Measurements from ENCODE around the gene SERPINB10. TPM values are rescaled to one million over a fixed set of nuclear protein-coding genes. Genes with fewer than 3 reads are reported as not detected.
"Not testable (repeated sequence)": the region's sequence is repeated elsewhere in the genome, so short reads cannot be mapped to it uniquely, and the experiment has no call there.

The SERPINB10 gene
- total and polyA plus RNA-seq, 12 donors = 0.06 TPM; not detected in 11

- H3K4me1 ChIP-seq (replicated peaks in 1 of 2) = peaks cover 5 to 12% of the 10 kb centered on the region in 2 donors
- intact Hi-C loops (cut with DNase I) = no loop called here
Observed at GRCh38 chr18:63936156-63936931, 28.6 kb downstream of the SERPINB10 start.

GRCh38 chr18:63936932-63937393, 29.2 kb downstream of the SERPINB10 start:
- Histone ChIP-seq H3K27me3 (peaks cover 22% of the 10 kb centered on the region), H3K36me3 (replicated peaks in 1 of 2) (no peaks in the 10 kb centered on the region), H3K4me3 (peak overlapping the region in 1 of 4 donors; percentile 46), H3K9me3 (replicated peaks in 1 of 3) (no peaks in the 10 kb centered on the region), H3K4me1 (replicated peaks in 1 of 2) (peaks cover 5 to 12% of the 10 kb centered on the region in 2 donors), H3K27ac (no peak overlapping the region)
- intact Hi-C loops (cut with DNase I) = no loop called here
- no peak for TF ChIP-seq POLR2A (IDR thresholded peaks at IDR 0.05)
- no peak for TF ChIP-seq CTCF (IDR thresholded peaks at IDR 0.05)
- 29 to 55% (median 35%) methylated on average over 11 to 19 of the region's 19 CpGs for WGBS, 4 donors
- DNase-seq = no peak

More at GRCh38 chr18:63936156-63936931, 28.6 kb downstream of the SERPINB10 start:
- Histone ChIP-seq H3K27ac (no peak overlapping the region), H3K27me3 (peaks cover 22% of the 10 kb centered on the region), H3K9me3 (replicated peaks in 1 of 3) (no peaks in the 10 kb centered on the region), H3K36me3 (replicated peaks in 1 of 2) (no peaks in the 10 kb centered on the region), H3K4me3 (peak overlapping the region in 1 of 4 donors; percentile 46)
- TF ChIP-seq POLR2A (IDR thresholded peaks at IDR 0.05) = no peak
- peak; percentile 35 to 69 (median 56) for TF ChIP-seq CTCF (IDR thresholded peaks at IDR 0.05)
- 2 to 5% (median 3%) methylated on average over 15 to 54 of the region's 54 CpGs for WGBS, 4 donors
- DNase-seq = peak; percentile 65 to 88 (median 75)

GRCh38 chr18:63940008-63940407, 32.2 kb downstream of the SERPINB10 start:
- Histone ChIP-seq H3K27me3 (peaks cover 22% of the 10 kb centered on the region), H3K4me1 (replicated peaks in 1 of 2) (peaks cover 5 to 12% of the 10 kb centered on the region in 2 donors), H3K4me3 (no peak overlapping the region), H3K36me3 (replicated peaks in 1 of 2) (no peaks in the 10 kb centered on the region), H3K9me3 (replicated peaks in 1 of 3) (no peaks in the 10 kb centered on the region), H3K27ac (no peak overlapping the region)
- WGBS, 4 donors = 91 to 96% (median 93%) methylated on average over 8 of the region's 8 CpGs
- intact Hi-C loops (cut with DNase I) = loop anchor here in 1 of 2 donors (10.0 kb wide), 1 partner anchor 415 kb away; no protein-coding TSS in a partner anchor
- DNase-seq = no peak
- TF ChIP-seq POLR2A (IDR thresholded peaks at IDR 0.05) (no peak), CTCF (IDR thresholded peaks at IDR 0.05) (no peak)

- intact Hi-C loops (cut with DNase I) = loop anchor here in 1 of 2 donors (10.0 kb wide), 1 partner anchor 416 kb away; no protein-coding TSS in a partner anchor
- Histone ChIP-seq H3K27me3 (peaks cover 26% of the 10 kb centered on the region), H3K4me1 (replicated peaks in 1 of 2) (peaks cover 5 to 12% of the 10 kb centered on the region in 2 donors)
- H3K36me3 ChIP-seq (replicated peaks in 1 of 2); DNase-seq; H3K9me3 ChIP-seq (replicated peaks in 1 of 3); H3K27ac ChIP-seq; H3K4me3 ChIP-seq: not testable (repeated sequence)
- 79 to 84% (median 80%) methylated on average over 17 of the region's 17 CpGs; no CpG with 5 or more reads in 1 of the 4 donors for WGBS, 4 donors
Observed at GRCh38 chr18:63940543-63941050, 32.8 kb downstream of the SERPINB10 start.

All from adrenal gland (tissue), 12 donors.